B cell (primary cell): ENCODE data around the gene WDR18. TPM values are rescaled to one million over a fixed set of nuclear protein-coding genes. Genes with fewer than 3 reads are reported as not detected.

Experiments
- ATAC-seq: fragments of 200-7000 bp; cut with Tn5 transposase; one replicate; pipeline ENCODE4 v1.10.0; 2021; ENCODE audit warnings: low read depth, mild to moderate bottlenecking, moderate number of reproducible peaks, moderate library complexity
- CTCF ChIA-PET: fragments of 350-600 bp; sonication (Branson Sonifier 250); formaldehyde crosslinking; loops from one replicate; lab custom pipeline; 2021; ENCODE audit warnings: antibody characterized with exemption, inconsistent platforms; lab: Charles Lee
- POLR2A ChIA-PET: fragments of 350-600 bp; sonication (Branson Sonifier 250); formaldehyde crosslinking; loops from one replicate; lab custom pipeline; 2021; ENCODE audit warnings: antibody characterized with exemption; lab: Charles Lee
- DNase-seq: peaks from one replicate; pipeline ENCODE4 v3.0.0; 2013
- H2AFZ ChIP-seq: 2 replicates; pipeline ENCODE4 v1.6.1; 2012; ENCODE audit warnings: mild to moderate bottlenecking, low read depth, low read length; ENCODE audit not compliant: insufficient read depth, poor library complexity, severe bottlenecking
- H3K27ac ChIP-seq, 2 donors: 1 replicate in 1 of 2; 2 replicates in 1 of 2; pipeline ENCODE4 v1.5.1; 2012 to 2013; ENCODE audit warnings: low read length in 2 of 2, mild to moderate bottlenecking in 2 of 2, moderate library complexity in 1 of 2
- H3K27me3 ChIP-seq, 4 experiments: fragments of 200-600 bp in 1 of 4; sonication (generic) in 1 of 4; replicated peaks in 1 of 4; 1 replicate in 2 of 4; 2 replicates in 2 of 4; pipeline versions ENCODE4 v1.6.1 to v1.7.0; 2013 to 2016; ENCODE audit warnings: low read length in 3 of 4, mild to moderate bottlenecking in 2 of 4, mixed read lengths in 1 of 4, moderate library complexity in 1 of 4; ENCODE audit not compliant: insufficient read depth in 4 of 4, control insufficient read depth in 3 of 4; ENCODE audit errors: control extremely low read depth in 1 of 4
- H3K36me3 ChIP-seq, 2 experiments: replicated peaks in 1 of 2; 1 replicate in 1 of 2; 2 replicates in 1 of 2; pipeline versions ENCODE4 v1.6.1 to v1.7.1; 2013; ENCODE audit warnings: low read length in 1 of 2; ENCODE audit not compliant: insufficient read depth in 2 of 2, control insufficient read depth in 1 of 2; ENCODE audit errors: control extremely low read depth in 1 of 2, extremely low read depth in 1 of 2
- H3K4me1 ChIP-seq, 2 donors: fragments of 200-600 bp in 1 of 2; sonication (generic) in 1 of 2; 1 replicate in 1 of 2; 2 replicates in 1 of 2; pipeline versions ENCODE4 v1.5.1 to v1.6.1; 2013 to 2017; ENCODE audit warnings: low read length in 2 of 2; ENCODE audit not compliant: control insufficient read depth in 2 of 2, insufficient read depth in 2 of 2
- H3K4me2 ChIP-seq: replicated peaks from 2 replicates; pipeline ENCODE3; 2012; ENCODE audit warnings: mild to moderate bottlenecking, low read depth, low read length; ENCODE audit not compliant: poor library complexity, severe bottlenecking
- H3K4me3 ChIP-seq, 5 experiments: fragments of 200-600 bp in 1 of 5; sonication (generic) in 1 of 5; 1 replicate in 3 of 5; 2 replicates in 2 of 5; pipeline versions ENCODE4 v1.5.1 to v1.7.0; 2011 to 2016; ENCODE audit warnings: low read length in 4 of 5, mild to moderate bottlenecking in 4 of 5, low read depth in 2 of 5, control low read depth in 1 of 5, moderate library complexity in 1 of 5; ENCODE audit not compliant: insufficient read depth in 1 of 5; ENCODE audit errors: control extremely low read depth in 1 of 5, extremely low read depth in 1 of 5
- H3K79me2 ChIP-seq: fragments of 200-600 bp; sonication (generic); one replicate; pipeline ENCODE4 v1.6.0; 2016; ENCODE audit warnings: low read length; ENCODE audit not compliant: control insufficient read depth, insufficient read depth
- H3K9ac ChIP-seq: fragments of 200-600 bp; sonication (generic); 2 replicates; pipeline ENCODE4 v1.6.1; 2017; ENCODE audit warnings: mild to moderate bottlenecking, low read length, moderate library complexity
- H3K9me3 ChIP-seq, 3 donors: one replicate each; pipeline versions ENCODE4 v1.6.1 to v1.7.1; 2013; ENCODE audit warnings: low read length in 2 of 3; ENCODE audit not compliant: control insufficient read depth in 2 of 3, insufficient read depth in 1 of 3; ENCODE audit errors: control extremely low read depth in 1 of 3
- H4K20me1 ChIP-seq: 2 replicates; pipeline ENCODE4 v1.6.0; 2012; ENCODE audit warnings: mild to moderate bottlenecking, low read length; ENCODE audit not compliant: insufficient read depth, control insufficient read depth, poor library complexity, severe bottlenecking
- H3K27ac Mint-ChIP-seq: one replicate; pipeline ENCODE4 v1.8.0; 2021; ENCODE audit warnings: mixed read lengths
- H3K27me3 Mint-ChIP-seq: one replicate; pipeline ENCODE4 v1.8.0; 2021; ENCODE audit warnings: mixed read lengths
- H3K4me1 Mint-ChIP-seq: one replicate; pipeline ENCODE4 v1.8.0; 2021; ENCODE audit warnings: mixed read lengths
- H3K4me3 Mint-ChIP-seq: one replicate; pipeline ENCODE4 v1.8.0; 2021; ENCODE audit warnings: mixed read lengths
- H3K9me3 Mint-ChIP-seq: one replicate; pipeline ENCODE4 v1.8.0; 2022; ENCODE audit warnings: mixed read lengths; ENCODE audit not compliant: insufficient read depth
- CTCF ChIP-seq: fragments of 200-600 bp; IDR thresholded peaks from one replicate; pipeline ENCODE4 v1.8.0; 2022; ENCODE audit warnings: antibody characterized with exemption, mild to moderate bottlenecking
- EZH2 ChIP-seq: IDR thresholded peaks from 2 replicates; pipeline ENCODE4 v1.6.1; 2012; ENCODE audit warnings: borderline replicate concordance, low read depth, mild to moderate bottlenecking, moderate library complexity, low read length; ENCODE audit not compliant: insufficient read depth, poor library complexity, severe bottlenecking
- WGBS: methylation state at CpG from one replicate; pipeline ENCODE4 v1.1.5; 2013; ENCODE audit warnings: missing lambda C conversion rate; ENCODE audit not compliant: insufficient coverage; 5-methylcytosine and 5-hydroxymethylcytosine counted together
- intact Hi-C: fragments of 100-400 bp; cut with micrococcal nuclease; formaldehyde crosslinking; loops from one replicate; pipeline ENCODE4 v1.10.0; 2022
- polyA plus RNA-seq: library from polyadenylated mRNA; depleted of rRNA; stranded (reverse); fragments of >200 nt; gene quantifications from 2 replicates; pipeline ENCODE4 v1.2.3, GENCODE V29; 2012
- total RNA-seq, 2 donors: library from RNA; stranded (reverse); fragments of 120-200 nt in 1 of 2; gene quantifications; 1 replicate in 1 of 2; 2 replicates in 1 of 2; pipeline versions ENCODE4 v1.2.3 to v1.2.4, GENCODE V29; 2013 to 2022

The WDR18 gene
- total and polyA plus RNA-seq, 2 donors (not counting 1 experiment from before 2014, with no cell fraction given) = 48.5 to 60.5 TPM

DNA sequence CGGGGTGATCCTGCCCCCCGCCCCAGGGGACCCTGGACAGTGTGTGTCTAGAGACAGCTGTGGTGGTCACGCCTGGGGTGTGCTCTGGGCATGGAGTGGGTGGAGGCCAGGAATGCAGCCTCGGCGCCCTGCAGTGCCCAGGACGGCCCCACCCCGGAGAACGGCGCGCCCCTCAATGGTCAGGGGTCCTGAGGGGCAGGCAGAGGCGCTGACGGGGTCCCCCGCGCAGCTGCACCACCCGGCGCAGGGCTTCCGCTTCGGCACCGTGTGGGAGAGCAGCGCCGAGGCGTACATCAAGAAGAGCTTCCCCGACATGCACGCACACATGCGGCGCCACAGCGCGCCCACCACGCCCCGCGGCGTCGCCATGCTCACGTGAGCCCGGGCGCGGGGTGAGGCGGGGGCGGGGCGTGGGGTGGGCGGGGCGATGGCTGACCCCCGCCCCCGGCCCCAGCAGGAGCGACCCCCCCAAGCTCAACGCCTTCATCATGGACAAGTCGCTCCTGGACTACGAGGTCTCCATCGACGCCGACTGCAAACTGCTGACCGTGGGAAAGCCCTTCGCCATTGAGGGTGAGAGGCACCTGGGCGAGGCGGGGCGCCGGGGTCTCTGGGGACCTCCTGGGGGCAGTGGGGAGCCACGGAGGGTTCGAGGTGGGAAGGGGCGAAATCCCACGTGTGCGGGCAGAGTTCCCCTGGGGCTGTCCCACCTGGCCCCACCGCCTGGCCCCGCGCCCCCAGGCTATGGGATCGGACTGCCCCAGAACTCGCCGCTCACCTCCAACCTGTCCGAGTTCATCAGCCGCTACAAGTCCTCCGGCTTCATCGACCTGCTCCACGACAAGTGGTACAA lies 23.5 kb downstream of the WDR18 start:
- Histone ChIP-seq H2AFZ (no peak overlapping the region), H3K36me3 (peaks cover 0 to 17% of the 10 kb centered on the region in 2 experiments), H3K9me3 (no peaks in the 10 kb centered on the region), H3K9ac (no peak overlapping the region), H3K4me2 (no peak overlapping the region), H3K4me1 (no peaks in the 10 kb centered on the region), H3K27me3 (peaks cover 0 to 6% (median 1%) of the 10 kb centered on the region in 4 experiments), H3K27ac (no peak overlapping the region), H3K79me2 (peaks cover 7% of the 10 kb centered on the region), H4K20me1 (peaks cover 34% of the 10 kb centered on the region), H3K4me3 (no peak overlapping the region)
- 95% methylated on average over 69 of the region's 73 CpGs for WGBS
- DNase-seq = no peak
- Mint-ChIP-seq H3K4me1 (peaks cover 1% of the 10 kb centered on the region), H3K27me3 (peaks cover 2% of the 10 kb centered on the region), H3K9me3 (no peaks in the 10 kb centered on the region), H3K4me3 (no peak overlapping the region), H3K27ac (no peak overlapping the region)
- intact Hi-C loops = no loop called here
- ATAC-seq = no peak
- ChIA-PET CTCF (interaction anchor here (0.6 kb wide), 1 partner anchor 292 kb away, joined by 4 read pairs; no protein-coding TSS in a partner anchor), POLR2A (no interaction called here)
- no peak for TF ChIP-seq CTCF

DNA sequence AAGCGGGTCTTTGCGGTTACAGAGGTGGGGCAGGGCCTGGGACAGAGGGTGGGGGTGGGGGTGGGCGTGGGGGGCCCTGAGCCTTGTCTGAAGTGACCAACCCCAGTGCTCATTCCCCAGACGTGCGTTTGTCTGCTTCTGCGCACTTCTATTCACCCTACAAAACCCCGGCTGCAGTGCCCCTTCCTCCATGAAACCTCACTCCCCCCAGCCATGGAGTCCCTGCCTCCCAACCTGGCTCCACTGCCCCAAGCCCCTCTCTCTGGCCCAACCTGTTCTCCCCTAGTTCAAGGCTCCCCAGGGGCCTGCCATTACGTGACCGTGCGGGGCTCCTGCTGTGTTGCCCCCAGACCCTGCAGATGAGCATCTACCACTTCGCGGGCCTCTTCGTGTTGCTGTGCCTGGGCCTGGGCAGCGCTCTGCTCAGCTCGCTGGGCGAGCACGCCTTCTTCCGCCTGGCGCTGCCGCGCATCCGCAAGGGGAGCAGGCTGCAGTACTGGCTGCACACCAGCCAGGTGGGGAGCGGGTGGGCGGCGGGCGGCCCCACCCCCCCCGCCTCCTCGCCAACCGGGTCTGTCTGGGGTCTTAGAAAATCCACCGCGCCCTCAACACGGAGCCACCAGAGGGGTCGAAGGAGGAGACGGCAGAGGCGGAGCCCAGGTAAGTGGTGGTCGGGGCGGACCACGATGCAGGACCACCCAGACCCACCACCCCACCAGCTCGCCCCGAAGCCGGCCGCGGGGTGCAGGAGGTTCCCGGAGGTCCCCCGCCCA lies 24.3 kb downstream of the WDR18 start:
- H3K27ac ChIP-seq = no peak overlapping the region
- peaks cover 0 to 2% (median 0%) of the 10 kb centered on the region in 4 experiments for H3K27me3 ChIP-seq
- intact Hi-C loops = no loop called here
- no peaks in the 10 kb centered on the region for H3K4me1 Mint-ChIP-seq
- no peak for TF ChIP-seq CTCF
- TF ChIP-seq EZH2 = no peak
- H3K9me3 Mint-ChIP-seq = no peaks in the 10 kb centered on the region
- POLR2A ChIA-PET = interaction anchor here (0.7 to 1.0 kb wide), 2 partner anchors 9 to 209 kb away, joined by 3 to 4 read pairs; no protein-coding TSS in a partner anchor
- peaks cover 42% of the 10 kb centered on the region for H4K20me1 ChIP-seq
- CTCF ChIA-PET = no interaction called here
- H3K9me3 ChIP-seq = no peaks in the 10 kb centered on the region
- no peak overlapping the region for H3K4me2 ChIP-seq
- WGBS = 93% methylated on average over 32 of the region's 45 CpGs
- no peak overlapping the region for H2AFZ ChIP-seq
- H3K36me3 ChIP-seq = peaks cover 0 to 23% of the 10 kb centered on the region in 2 experiments
- no peak overlapping the region for H3K4me3 ChIP-seq
- H3K27me3 Mint-ChIP-seq = no peaks in the 10 kb centered on the region
- H3K4me3 Mint-ChIP-seq = no peak overlapping the region
- no peak for ATAC-seq
- no peak overlapping the region for H3K9ac ChIP-seq
- H3K4me1 ChIP-seq = no peaks in the 10 kb centered on the region
- H3K27ac Mint-ChIP-seq = no peak overlapping the region
- H3K79me2 ChIP-seq = peaks cover 13% of the 10 kb centered on the region
- no peak for DNase-seq
